ENCODE data around the gene PRH2. TPM values are rescaled to one million over a fixed set of nuclear protein-coding genes. Genes with fewer than 3 reads are reported as not detected.

Gene PRH2
- total and polyA plus RNA-seq, 2 donors (not counting 3 experiments of a cell fraction or from before 2014, with no cell fraction given): not detected

DNA sequence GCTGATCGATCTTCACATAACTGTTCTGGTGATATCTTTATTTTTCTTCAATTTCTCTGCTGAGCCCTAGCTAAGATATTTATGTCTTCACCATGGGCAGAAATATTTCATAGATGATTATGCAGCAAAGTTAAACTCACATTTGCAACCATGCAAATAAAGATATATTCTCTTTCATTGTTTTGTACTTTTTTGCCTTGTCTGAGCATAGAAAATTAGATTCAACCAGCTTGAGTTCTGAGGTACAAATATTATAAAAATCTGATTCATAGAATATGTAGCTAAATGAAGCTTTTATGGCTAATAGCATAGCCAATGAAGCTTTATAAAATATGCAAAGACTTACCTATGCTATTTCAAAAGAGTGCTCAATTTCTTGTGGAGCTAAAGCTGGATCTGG, 19.6 kb upstream of the PRH2 start, which contains the start of gene TAS2R13:
Gene TAS2R13, minus strand, starts transcription at position 101 of the 400 bp plus-strand sequence. CDS start 264 bp downstream, outside the sequence.
- TF ChIP-seq FOS (IDR thresholded peaks at IDR 0.05; ENCODE audit: borderline replicate concordance, insufficient read depth, low read length) (no peak), POLR2A (IDR thresholded peaks at IDR 0.05; ENCODE audit: low read depth, low read length) (no peak), MYC (IDR thresholded peaks at IDR 0.05; ENCODE audit: low read depth, low read length) (no peak), JUN (IDR thresholded peaks at IDR 0.05; ENCODE audit: borderline replicate concordance, insufficient read depth, insufficient read length, low read depth) (no peak), EZH2 (IDR thresholded peaks at IDR 0.05; ENCODE audit: borderline replicate concordance, low read depth, low read length, severe bottlenecking) (no peak), GATA2 (IDR thresholded peaks at IDR 0.05; ENCODE audit: insufficient read depth, insufficient read length, low read depth, low read length) (no peak), POLR2AphosphoS5 (IDR thresholded peaks at IDR 0.05; ENCODE audit: insufficient read depth, low read depth, low read length) (no peak)
- TF ChIP-seq, protein P1, sequence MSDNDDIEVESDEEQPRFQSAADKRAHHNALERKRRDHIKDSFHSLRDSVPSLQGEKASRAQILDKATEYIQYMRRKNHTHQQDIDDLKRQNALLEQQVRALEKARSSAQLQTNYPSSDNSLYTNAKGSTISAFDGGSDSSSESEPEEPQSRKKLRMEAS (IDR thresholded peaks at IDR 0.05; ENCODE audit: insufficient read depth, insufficient read length): no peak
- dilution Hi-C loops (cut with MboI; ENCODE audit: extremely low pct_ligation_motif_present, low sequenced_read_pairs) (no loop called here), intact Hi-C loops (cut with micrococcal nuclease) (no loop called here)
- H3K9ac ChIP-seq (replicated peaks; ENCODE audit: extremely low read depth, insufficient read depth, low read length): no peak within 1 kb of the TSS
- H3K4me2 ChIP-seq (ENCODE audit: insufficient read depth, low read length): no peak within 1 kb of the TSS
- no peaks in the 10 kb centered on the region for H3K9me3 ChIP-seq (replicated peaks; ENCODE audit: control insufficient read depth, insufficient read depth, low read length)
- no peaks in the 10 kb centered on the region for H3K9me1 ChIP-seq (replicated peaks; ENCODE audit: control insufficient read depth, extremely low read depth, insufficient read depth, low read length)
- no peaks in the 10 kb centered on the region for H3K36me3 ChIP-seq (ENCODE audit: control insufficient read depth in 2 of 2, extremely low read depth in 1 of 2, insufficient read depth in 2 of 2, low read length in 2 of 2)
- no peak within 1 kb of the TSS for H2AFZ ChIP-seq (ENCODE audit: low read depth, low read length)
- H4K20me1 ChIP-seq (replicated peaks; ENCODE audit: control insufficient read depth, extremely low read depth, insufficient read depth, low read length): no peaks in the 10 kb centered on the region
- no peaks in the 10 kb centered on the region for H3K27me3 ChIP-seq (ENCODE audit: control insufficient read depth in 2 of 2, insufficient read depth in 2 of 2, low read length in 2 of 2)
- ChIA-PET CTCF (no interaction called here), POLR2A (no interaction called here)
- DNase-seq (ENCODE audit: low read depth, low spot score) (no peak), FAIRE-seq (no peak)
- H3K4me3 ChIP-seq (replicated peaks in 1 of 3; ENCODE audit: insufficient read depth in 1 of 3, low read depth in 1 of 3, low read length in 3 of 3): no peak within 1 kb of the TSS
- no peaks in the 10 kb centered on the region for H3K79me2 ChIP-seq (ENCODE audit: control insufficient read depth, insufficient read depth, low read length)
- BruUV-seq (replicated peaks): no TSS peak
- no peaks in the 10 kb centered on the region for H3K4me1 ChIP-seq (ENCODE audit: control insufficient read depth, extremely low read depth, insufficient read depth, low read length)
- H3K27ac ChIP-seq (ENCODE audit: insufficient read depth, low read depth, low read length): no peak within 1 kb of the TSS

DNA sequence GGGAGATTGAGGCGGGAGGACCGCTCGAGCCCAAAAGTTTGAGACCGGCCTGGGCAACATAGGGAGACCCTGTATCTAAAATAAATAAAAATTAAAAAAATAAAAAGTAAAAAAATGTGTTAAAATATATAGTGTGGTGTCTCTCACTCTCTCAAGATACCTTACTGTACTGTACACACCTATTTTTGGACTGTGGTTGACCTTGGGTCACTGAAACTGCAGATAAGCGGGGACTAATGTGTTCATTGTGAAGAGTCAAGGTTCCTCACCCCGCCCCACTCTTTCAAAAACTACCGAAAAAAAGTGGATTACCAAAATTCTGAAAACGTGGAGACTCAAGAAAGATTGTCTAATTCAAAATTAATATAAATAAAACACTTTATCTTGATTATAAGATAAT, 18.7 kb upstream of the PRH2 start:
- no peak for FAIRE-seq
- Histone ChIP-seq H3K4me1 (ENCODE audit: control insufficient read depth, extremely low read depth, insufficient read depth, low read length) (no peaks in the 10 kb centered on the region), H3K9me1 (replicated peaks; ENCODE audit: control insufficient read depth, extremely low read depth, insufficient read depth, low read length) (no peaks in the 10 kb centered on the region), H3K36me3 (ENCODE audit: control insufficient read depth in 2 of 2, extremely low read depth in 1 of 2, insufficient read depth in 2 of 2, low read length in 2 of 2) (no peaks in the 10 kb centered on the region), H3K4me3 (replicated peaks in 1 of 3; ENCODE audit: insufficient read depth in 1 of 3, low read depth in 1 of 3, low read length in 3 of 3) (no peak overlapping the region), H3K27ac (ENCODE audit: insufficient read depth, low read depth, low read length) (no peak overlapping the region), H3K79me2 (ENCODE audit: control insufficient read depth, insufficient read depth, low read length) (no peaks in the 10 kb centered on the region), H4K20me1 (replicated peaks; ENCODE audit: control insufficient read depth, extremely low read depth, insufficient read depth, low read length) (no peaks in the 10 kb centered on the region), H3K9ac (replicated peaks; ENCODE audit: extremely low read depth, insufficient read depth, low read length) (no peak overlapping the region), H2AFZ (ENCODE audit: low read depth, low read length) (no peak overlapping the region), H3K27me3 (ENCODE audit: control insufficient read depth in 2 of 2, insufficient read depth in 2 of 2, low read length in 2 of 2) (no peaks in the 10 kb centered on the region), H3K9me3 (replicated peaks; ENCODE audit: control insufficient read depth, insufficient read depth, low read length) (no peaks in the 10 kb centered on the region), H3K4me2 (ENCODE audit: insufficient read depth, low read length) (no peak overlapping the region)
- TF ChIP-seq EZH2 (IDR thresholded peaks at IDR 0.05; ENCODE audit: borderline replicate concordance, low read depth, low read length, severe bottlenecking): no peak
- TF ChIP-seq, protein P1 (IDR thresholded peaks at IDR 0.05; ENCODE audit: insufficient read depth, insufficient read length): no peak
- BruUV-seq (replicated peaks): no TSS peak
- intact Hi-C loops (cut with micrococcal nuclease): no loop called here
- ChIA-PET CTCF (interaction anchor here (0.6 kb wide), 1 partner anchor 493 kb away, joined by 4 read pairs; no protein-coding TSS in a partner anchor), POLR2A (no interaction called here)
- no peak for DNase-seq (ENCODE audit: low read depth, low spot score)
- dilution Hi-C loops (cut with MboI; ENCODE audit: extremely low pct_ligation_motif_present, low sequenced_read_pairs): no loop called here

All from endothelial cell of umbilical vein (primary cell).